Measurements from ENCODE around the gene CAMKK2. TPM values are rescaled to one million over a fixed set of nuclear protein-coding genes. Genes with fewer than 3 reads are reported as not detected.

Gene CAMKK2
- total RNA-seq, 1 donor from 2014 or later = 17.8 TPM

Other genes with a start within 250 kb of the CAMKK2 start
- 0.65 TPM for gene P2RX7, start 163.8 kb downstream of the CAMKK2 start, total RNA-seq
- gene P2RX4, start 86.6 kb downstream of the CAMKK2 start, total RNA-seq = 6.4 TPM
- 53.4 TPM for gene ANAPC5, start 55.7 kb upstream of the CAMKK2 start, total RNA-seq
- gene RNF34, start 103.4 kb upstream of the CAMKK2 start, total RNA-seq = 31.1 TPM